RPMI7951 (cell line): Measurements from ENCODE around the gene PTPRG. TPM values are rescaled to one million over a fixed set of nuclear protein-coding genes. Genes with fewer than 3 reads are reported as not detected.

ENCODE experiments used
- DNase-seq: peaks from one replicate; pipeline ENCODE4 v3.0.0-alpha.2; 2012; ENCODE audit warnings: low read depth
- total RNA-seq: library from RNA; depleted of rRNA; stranded (reverse); fragments of >200 nt; shearing (Covaris generic); gene quantifications from 2 replicates; pipeline ENCODE4 v1.2.3, GENCODE V29; 2014

PTPRG gene
- total RNA-seq, 1 experiment from 2014 or later, result 43.0 TPM

- DNase-seq, result no peak
These were observed 650.5 kb downstream of the PTPRG start for GRCh38 chr3:62211675-62212429.

DNA sequence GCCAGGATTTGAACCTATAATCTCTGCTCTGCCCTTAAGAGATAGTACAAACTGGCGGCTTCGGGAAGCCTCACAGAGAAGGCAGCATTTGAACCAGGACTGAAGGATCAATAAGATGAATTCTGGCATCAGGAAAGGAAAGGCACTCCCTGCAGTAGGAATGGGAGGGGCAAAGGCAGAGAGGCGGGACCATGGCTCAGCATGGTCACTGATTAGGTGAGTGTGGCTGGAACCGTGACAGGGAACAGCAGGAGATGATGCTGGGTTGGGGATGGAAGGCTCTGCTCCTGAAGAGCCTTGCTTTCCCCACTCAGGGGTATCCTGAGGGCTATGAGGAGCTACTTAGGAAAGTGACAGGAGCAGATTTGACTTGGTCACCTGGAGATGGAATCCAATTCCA lies 653.5 kb downstream of the PTPRG start:
- no peak for DNase-seq

GRCh38 chr3:62220616-62221015 lies 659.2 kb downstream of the PTPRG start:
- DNase-seq, result no peak

DNA sequence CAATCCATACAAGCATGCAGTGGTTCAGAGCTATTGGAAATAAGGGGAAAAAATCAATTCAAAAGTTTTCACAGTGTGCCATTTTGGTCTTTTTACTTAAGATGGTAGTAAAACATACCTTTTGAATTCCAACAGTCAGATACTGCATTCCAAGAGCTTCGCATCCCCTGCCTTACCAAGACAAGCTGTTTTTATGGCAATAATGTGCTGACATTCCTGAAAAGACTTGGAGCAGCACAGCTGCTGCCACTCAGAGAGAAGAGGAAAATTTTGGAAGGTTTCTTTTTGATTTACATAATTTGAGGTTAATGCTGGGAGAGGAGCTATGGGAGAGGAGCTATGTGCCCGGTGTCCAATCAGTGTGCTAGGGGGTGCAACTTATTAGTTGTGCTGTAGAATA lies 663.7 kb downstream of the PTPRG start:
- no peak for DNase-seq

- DNase-seq, result no peak
These were observed 665.4 kb downstream of the PTPRG start for GRCh38 chr3:62226601-62227339.

DNA sequence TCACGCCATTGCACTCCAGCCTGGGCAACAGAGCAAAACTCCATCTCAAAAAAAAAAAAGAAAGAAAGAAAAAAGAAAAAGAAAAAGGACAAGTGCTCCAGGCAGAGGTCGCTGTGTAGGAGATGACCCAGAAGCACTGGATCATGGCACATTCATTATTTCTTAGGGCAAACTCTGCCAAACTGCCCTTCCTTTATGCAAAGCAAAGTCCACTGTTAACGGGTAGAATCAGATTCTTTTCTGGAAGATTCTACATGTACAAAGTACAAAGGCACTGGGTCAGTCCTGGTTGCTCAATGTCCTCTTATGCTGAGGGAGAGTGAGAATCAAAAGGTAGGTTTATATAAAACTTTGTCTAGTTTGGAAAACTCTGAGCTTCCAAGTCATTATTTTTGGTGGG lies 667.1 kb downstream of the PTPRG start:
- no peak for DNase-seq

GRCh38 chr3:62229211-62229610 lies 667.8 kb downstream of the PTPRG start:
- no peak for DNase-seq

DNA sequence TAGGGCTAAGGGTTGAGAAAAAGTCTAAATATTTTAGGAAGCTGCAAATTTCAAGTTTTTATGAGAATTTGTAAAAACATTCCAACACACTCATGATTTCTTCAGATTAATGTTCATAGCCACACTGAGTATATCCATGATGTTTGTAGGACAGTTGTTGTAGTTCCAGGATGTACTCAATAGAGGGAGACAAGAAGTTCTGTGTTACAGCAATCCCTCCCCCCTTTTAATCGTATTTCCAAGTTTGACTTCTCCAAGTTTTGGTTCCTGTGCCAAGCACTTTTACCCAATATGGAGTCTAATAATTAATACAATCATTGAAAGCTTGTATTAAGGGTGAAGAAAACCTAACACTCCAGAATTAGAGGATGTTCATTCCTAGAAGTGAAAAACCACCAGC lies 668.5 kb downstream of the PTPRG start:
- peak; percentile 17 for DNase-seq

DNA sequence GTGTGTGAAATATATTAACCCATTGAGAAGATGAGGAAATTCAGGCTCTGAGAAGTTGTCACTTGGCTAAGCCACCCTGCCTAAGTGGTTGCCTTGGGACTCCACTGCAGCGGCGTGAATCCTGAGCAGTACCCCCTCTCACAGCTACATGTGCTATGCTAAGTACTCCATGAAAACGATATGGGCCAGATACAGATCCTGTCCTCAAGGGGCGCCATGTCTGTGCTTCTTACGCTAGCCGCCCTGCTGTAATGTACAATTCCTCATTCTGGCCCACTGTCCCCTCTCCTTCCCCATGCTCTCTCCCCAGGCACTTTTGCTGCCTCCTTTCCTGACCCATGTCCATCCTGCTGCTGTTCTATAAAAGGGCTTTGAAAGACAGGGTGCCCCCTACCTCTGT lies 671.7 kb downstream of the PTPRG start:
- DNase-seq, result no peak

GRCh38 chr3:62236016-62236415 lies 674.6 kb downstream of the PTPRG start:
- no peak for DNase-seq

DNA sequence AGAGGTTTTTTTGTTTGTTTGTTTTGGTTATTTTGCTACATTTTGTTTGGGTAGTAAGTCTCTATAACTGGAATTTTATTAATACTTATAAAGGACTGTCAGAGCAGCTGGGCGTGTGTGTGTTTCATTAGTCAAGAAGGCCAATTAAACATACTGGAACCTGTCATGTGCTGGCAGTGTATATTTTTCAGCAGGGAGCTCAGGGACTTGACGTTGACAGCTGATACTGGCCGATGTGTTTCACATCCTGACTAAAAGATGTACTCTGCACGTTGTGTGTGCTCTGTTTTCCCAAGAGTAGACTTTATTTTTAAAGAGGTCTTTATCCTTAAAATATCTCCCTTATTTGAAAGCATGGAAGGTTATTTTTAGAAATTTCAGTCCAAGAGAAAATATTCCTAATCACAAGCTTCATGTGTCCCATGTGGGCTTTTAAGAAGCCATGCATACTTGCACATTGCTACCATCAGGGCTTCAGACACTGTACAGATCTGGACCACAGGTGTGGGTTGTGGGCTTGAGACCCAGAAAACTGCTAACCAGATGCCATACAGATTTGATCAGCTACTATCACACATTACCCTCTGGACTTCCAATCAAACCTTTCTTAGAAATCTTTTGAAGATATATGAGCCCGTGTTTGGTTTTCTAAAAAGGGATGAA lies 676.0 kb downstream of the PTPRG start:
- DNase-seq, result no peak

DNA sequence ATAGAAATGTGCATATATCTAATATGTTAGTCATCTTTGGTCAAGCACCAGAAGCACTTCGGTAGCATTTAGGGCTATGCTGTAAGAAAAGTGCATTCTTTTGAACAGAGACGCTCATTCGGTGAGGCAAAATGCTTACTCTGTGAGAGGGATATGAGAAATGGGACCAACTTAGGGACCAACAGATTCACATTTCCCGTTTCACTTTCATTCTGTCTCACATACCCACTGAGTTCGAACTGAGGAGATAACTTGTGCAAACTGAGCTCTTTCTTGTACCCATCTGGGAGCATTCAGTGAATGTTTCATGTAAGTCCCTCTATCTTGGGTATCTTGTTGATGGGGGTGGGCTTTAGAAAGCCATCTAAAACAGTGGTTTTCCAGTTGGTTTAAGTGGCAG lies 676.6 kb downstream of the PTPRG start:
- DNase-seq, result no peak

DNA sequence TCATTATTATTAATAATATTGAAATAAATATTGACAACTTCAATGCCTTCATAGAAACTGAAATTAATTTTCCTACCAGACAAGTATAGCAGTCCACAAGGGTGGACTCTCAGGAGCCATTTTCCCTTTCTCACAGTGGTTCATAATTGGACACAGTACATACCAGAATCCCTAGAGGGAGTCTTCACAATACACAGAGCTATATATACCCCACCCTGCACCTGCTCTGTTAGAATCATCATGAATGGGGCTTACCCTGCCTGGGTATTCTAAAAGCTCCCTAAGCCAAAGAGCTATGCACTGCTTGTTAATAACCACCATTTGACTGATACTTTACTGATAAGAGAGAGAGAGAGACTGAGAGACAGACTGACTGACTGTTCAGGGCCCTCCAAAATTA lies 677.1 kb downstream of the PTPRG start:
- DNase-seq, result no peak

DNA sequence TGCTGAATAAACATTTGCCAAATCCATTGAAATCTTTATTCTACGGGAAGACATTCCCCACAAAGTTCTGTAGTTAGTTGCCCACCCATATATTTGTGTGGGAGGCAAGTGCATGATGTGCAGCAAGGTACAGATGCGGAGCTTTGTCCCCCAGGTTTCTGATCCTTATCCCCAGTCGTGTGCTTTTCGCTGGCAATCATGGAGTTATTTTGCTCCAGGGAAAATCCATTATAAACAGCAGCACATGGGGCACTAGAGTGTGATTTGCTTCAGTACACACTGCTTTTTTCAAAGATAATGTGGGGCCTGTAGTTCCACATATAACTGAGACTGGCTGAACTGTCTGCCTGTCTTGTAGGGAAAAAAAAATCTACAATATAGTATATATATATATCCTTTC lies 679.9 kb downstream of the PTPRG start:
- no peak for DNase-seq

DNA sequence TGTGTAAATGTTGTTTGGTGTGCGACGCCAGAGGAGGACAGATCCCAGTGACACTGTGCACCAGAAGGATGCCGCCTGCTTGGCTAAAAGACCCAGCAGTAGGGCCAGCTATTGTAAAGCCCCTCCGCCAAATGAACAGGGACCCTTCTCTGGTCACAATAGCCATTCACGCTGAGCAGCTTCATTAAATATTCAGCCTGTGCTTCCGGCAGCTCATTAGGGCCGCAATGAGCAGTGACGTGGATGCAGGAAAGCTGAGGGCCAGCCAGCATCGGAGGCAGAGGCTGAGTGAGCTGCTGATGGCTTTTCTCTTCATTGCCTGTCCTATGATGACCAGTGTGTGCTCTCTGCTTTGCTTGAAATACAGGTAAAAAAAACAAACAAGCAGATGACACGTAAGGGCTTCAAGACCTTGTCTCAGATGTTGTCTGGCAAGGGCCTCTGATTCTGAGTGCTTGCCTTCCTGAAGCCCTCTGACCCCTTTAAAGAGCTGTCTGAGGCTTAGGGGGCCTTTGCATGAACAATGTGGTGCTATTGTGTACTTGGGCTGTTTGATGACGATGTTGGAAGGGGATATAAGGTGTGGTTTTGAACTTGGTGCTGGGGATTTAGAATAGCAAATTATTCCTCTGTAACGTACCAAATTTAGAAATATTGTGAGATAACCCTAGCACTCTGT lies 681.6 kb downstream of the PTPRG start:
- DNase-seq, result no peak

- DNase-seq, result no peak
These were observed 684.7 kb downstream of the PTPRG start for GRCh38 chr3:62246094-62246493.

DNA sequence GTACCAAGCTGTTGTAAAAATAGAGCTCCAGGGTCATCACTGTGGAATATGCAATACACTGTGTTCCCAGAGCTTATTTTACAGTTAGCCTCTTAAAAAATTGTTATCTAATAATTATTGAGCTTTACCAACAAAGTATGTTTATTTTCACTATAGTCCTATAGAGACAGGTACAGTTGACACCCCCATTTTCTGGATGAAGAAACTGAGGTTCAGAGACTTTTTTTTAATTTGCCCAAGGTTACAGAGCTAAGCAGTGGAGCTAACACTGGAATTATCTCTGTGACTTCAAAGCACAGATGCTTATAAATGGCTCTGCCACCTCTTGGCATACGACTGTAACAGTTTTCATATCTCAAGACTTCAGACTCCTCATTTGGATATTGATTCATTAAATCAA lies 685.6 kb downstream of the PTPRG start:
- no peak for DNase-seq

DNA sequence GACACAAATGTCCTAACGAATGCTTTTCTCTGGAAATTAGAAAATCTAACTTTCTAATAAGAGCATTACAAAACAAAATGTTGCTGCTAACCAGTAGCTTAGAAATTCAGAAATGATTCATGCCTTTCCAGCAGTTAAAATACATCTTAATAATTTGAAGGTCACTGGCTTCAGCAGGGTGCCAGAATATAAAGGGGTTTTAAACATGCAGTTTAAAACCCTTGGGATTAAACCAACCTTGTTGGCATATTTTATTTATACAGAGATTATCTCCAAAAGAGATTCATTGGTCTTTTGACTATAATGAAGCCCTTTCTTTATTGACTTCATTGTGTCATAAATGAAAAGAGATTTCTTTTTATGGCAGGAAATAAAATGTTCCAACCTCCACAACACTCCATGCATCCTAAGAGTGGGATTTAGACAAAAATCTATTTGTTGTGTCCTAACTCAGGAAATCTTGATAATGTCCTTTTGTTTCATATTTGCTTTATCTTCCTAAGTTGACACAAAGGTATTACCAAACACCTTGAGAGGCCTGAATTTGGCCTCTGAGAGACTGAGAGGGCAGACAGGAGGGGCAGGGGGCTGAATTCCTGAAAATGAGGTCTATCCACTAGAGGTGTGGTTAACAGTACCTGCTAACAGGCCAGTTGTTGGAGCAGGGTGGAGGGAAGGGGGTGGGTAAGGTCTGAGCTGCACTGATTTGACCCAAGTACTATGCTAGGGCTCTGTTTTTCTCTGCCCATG lies 687.5 kb downstream of the PTPRG start:
- DNase-seq, result no peak

- DNase-seq, result no peak
These were observed 688.1 kb downstream of the PTPRG start for GRCh38 chr3:62249484-62249776.

DNA sequence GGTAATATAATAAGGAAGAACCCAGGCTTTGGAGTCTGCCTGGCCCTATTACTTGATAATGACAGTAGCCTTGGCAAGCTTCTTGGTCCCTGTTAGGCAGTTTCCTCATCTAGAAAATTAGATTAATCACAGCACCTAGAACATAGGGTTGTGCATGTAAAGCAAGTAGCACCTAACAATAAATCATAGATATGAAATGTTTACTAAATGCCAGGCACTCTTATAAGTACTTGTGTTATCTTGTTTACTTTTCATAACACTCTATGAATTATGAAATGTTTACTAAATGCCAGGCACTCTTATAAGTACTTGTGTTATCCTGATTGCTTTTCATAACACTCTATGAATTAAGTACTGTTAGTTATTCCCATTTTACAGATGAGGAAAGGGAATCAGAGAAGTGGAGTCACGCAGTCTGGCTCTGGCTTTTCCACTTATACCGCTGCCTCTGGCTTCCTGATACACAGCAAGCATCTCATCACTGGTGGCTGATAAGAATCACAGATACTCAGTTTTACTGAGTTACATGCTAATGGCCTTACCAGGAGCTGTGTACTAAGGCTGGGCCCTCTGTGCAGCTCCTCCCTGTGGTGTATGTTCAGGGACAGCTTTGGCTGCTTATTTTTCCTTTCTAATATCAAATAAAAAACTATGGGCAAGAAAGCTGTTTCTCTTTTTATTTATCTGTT lies 688.6 kb downstream of the PTPRG start:
- no peak for DNase-seq

DNA sequence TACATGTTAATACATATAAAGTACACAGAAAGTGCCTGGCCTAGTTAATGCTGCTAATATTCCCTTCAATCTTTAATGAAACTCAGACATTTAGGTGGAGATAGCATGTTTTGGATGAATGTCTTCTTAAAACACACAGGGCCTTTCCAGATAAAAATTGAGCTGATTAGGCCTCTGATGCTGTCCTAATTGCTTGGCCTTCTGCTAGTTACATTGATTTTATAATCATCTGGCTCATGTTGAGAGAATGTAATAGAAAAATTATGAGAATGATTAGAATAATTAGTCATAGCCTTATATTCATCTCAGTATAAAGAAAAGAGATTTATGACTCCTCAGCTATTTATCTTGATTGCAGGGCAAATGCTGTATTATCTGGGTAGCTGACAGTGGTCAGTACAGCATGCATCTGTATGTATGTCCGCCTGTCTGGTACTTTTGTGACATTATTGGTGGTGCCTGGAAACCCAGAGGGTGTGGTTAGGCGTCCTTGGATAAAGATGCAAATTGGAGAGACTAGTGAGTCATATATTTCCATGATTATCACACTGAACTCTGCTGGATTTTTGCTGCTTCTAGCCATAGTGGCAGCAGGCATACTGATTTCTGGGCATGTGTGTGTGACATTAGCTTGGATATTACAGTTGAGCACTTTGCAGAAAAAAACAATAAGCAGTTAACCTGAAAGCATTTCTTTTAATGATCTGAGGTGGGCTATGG lies 691.2 kb downstream of the PTPRG start:
- peak; percentile 43 for DNase-seq
